Measurements from ENCODE around the gene SLC25A31.

SLC25A31 gene

GRCh38 chr4:127778102-127778501 is 47.9 kb downstream of the SLC25A31 start:
- no peak for DNase-seq (ENCODE audit: low read depth)

- DNase-seq (ENCODE audit: low read depth) = no peak
These were observed 50.4 kb downstream of the SLC25A31 start for GRCh38 chr4:127780598-127780997.

GRCh38 chr4:127781300-127782024 is 51.3 kb downstream of the SLC25A31 start:
- no peak for DNase-seq (ENCODE audit: low read depth)

DNA sequence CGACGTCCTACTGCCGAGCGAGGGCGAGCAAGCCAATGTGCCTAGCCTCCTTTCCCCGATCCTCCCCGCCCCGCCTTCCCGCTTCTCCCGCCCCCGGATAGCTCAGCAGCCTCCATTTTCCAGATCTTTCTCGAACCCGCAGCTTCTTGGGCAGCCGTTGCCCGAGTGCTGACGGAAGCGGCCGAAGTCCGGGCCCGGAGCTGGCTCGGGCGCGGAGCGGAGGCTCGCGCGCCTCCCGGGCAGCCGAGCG is 51.8 kb downstream of the SLC25A31 start:
- DNase-seq (ENCODE audit: low read depth) = no peak

GRCh38 chr4:127782275-127783025 is 52.2 kb downstream of the SLC25A31 start, which contains the start of gene HSPA4L:
HSPA4L (plus strand) TSS chr4:127782322; CDS start chr4:127782551, 229 bp downstream.
- DNase-seq (ENCODE audit: low read depth) = no peak

GRCh38 chr4:127783026-127783769 is 53.0 kb downstream of the SLC25A31 start:
- DNase-seq (ENCODE audit: low read depth) = no peak

GRCh38 chr4:127783955-127784770 is 54.0 kb downstream of the SLC25A31 start:
- no peak for DNase-seq (ENCODE audit: low read depth)

DNA sequence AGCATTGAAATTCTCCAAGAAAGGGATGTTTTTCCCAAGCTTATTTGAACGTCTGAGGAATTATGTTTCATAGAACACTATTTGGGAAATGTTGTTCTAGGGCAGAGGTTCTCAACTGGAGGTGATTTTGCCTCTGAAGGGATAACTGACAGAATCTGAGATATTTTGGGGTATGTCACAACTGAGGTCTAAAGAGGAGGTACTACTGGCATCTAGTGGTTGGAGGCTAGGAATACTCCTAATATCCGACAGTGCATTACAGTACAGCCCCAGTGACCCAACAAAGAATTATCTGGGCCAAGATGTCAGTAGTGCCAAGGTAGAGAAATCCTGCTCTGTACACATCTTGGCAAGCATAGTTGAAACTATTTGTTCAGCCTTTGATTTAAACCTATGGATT is 58.3 kb downstream of the SLC25A31 start:
- no peak for DNase-seq (ENCODE audit: low read depth)

- DNase-seq (ENCODE audit: low read depth) = no peak
These were observed 61.2 kb downstream of the SLC25A31 start for GRCh38 chr4:127791391-127791790.

- no peak for DNase-seq (ENCODE audit: low read depth)
These were observed 63.3 kb downstream of the SLC25A31 start for GRCh38 chr4:127793528-127793927.

DNA sequence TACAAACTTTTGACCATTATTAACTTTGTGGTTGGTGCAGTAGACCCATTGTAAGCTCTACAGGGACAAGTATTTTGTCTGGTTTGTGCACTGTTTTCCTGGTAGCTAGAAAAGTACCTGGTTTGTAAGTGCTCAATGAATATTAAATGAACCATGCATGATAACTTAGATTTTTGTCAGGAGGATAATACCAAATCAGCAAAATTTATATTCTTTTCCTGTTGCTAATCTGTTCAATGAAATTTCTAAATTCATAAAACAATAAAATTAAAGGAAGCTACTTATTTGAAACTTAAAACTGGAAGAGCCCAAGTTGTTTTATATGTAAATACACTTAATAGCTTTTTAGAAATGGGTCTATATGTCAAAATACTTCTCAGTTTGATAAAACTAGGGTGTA is 69.5 kb downstream of the SLC25A31 start:
- no peak for DNase-seq (ENCODE audit: low read depth)

GRCh38 chr4:127809173-127809800 is 79.1 kb downstream of the SLC25A31 start:
- no peak for DNase-seq (ENCODE audit: low read depth)

DNA sequence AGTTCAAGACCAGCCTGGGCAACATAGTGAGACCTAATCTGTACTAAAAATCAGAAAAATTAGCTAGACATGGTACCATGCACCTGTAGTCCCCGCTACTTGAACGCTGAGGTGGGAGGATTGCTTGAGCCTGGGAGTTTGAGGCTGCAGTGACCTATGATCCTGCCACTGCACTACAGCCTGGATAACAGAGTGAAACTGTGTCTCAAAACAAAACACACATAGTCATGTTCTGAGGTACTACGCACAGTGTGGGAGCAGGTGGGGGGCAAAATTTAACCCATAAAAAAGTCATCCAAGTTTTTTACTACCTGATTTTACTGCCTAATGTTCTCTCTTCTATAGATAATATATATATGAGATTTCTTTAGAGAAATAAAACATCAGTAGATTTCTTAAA is 80.4 kb downstream of the SLC25A31 start:
- DNase-seq (ENCODE audit: low read depth) = no peak

DNA sequence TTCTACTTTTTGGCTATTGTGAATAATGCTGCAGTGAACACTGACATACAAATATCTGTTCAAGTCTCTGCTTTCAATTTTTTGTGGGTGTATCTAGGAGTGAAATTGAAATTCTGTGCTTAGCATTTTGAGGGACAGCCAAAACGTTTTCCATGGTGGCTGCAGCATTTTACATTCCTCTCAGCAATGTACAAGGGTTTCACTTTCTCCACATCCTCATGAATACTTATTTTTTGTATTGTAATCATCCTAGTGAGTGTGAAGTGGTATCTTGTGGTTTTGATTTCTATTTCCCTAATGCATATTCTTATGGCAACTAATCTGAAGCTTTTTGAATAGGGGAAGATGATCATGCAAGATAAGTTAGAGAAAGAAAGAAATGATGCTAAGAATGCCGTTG is 92.2 kb downstream of the SLC25A31 start:
- DNase-seq (ENCODE audit: low read depth) = no peak
